IMR-90 (cell line): ENCODE data around the gene CALR3. TPM values are rescaled to one million over a fixed set of nuclear protein-coding genes. Genes with fewer than 3 reads are reported as not detected.

ENCODE experiments used
- ATAC-seq: fragments of 200-7000 bp; cut with Tn5 transposase; 2 replicates; pipeline ENCODE4 v1.9.1; 2020; ENCODE audit warnings: low read depth, mild to moderate bottlenecking, moderate library complexity
- BruUV-seq: library from RNA; stranded (reverse); fragments of 400-500 nt; replicated peaks from 2 replicates; lab custom pipeline; 2021; lab: Mats Ljungman, UMichigan
- CTCF ChIA-PET: fragments of 300-600 bp; formaldehyde crosslinking; extraction: SDS; loops from one replicate; lab custom pipeline; 2021; ENCODE audit warnings: antibody characterized with exemption; lab: Yijun Ruan, JAX
- POLR2A ChIA-PET: fragments of 300-600 bp; sonication (Branson Sonifier 250); formaldehyde crosslinking; loops from one replicate; lab custom pipeline; 2022; ENCODE audit warnings: antibody characterized with exemption; ENCODE audit not compliant: unreplicated experiment; lab: Charles Lee
- DNase-seq: peaks from one replicate; pipeline ENCODE4 v3.0.0; 2013
- H2AFZ ChIP-seq: replicated peaks from 2 replicates; pipeline ENCODE3; 2013; ENCODE audit warnings: low read length, mild to moderate bottlenecking; ENCODE audit not compliant: poor library complexity
- H2AK5ac ChIP-seq: 2 replicates; pipeline ENCODE4 v1.6.1; 2013; ENCODE audit warnings: low read depth, low read length, inconsistent platforms
- H2AK9ac ChIP-seq: replicated peaks from 2 replicates; pipeline ENCODE3; 2013; ENCODE audit warnings: mild to moderate bottlenecking, low read depth, low read length, moderate library complexity; ENCODE audit not compliant: poor library complexity
- H2BK120ac ChIP-seq: 2 replicates; pipeline ENCODE4 v1.6.1; 2013; ENCODE audit warnings: low read depth, low read length, inconsistent platforms
- H2BK15ac ChIP-seq: 3 replicates; pipeline ENCODE4 v1.6.1; 2013; ENCODE audit warnings: low read depth, low read length, inconsistent platforms
- H2BK20ac ChIP-seq: 2 replicates; pipeline ENCODE4 v1.6.1; 2013; ENCODE audit warnings: low read depth, mild to moderate bottlenecking, inconsistent platforms, low read length, moderate library complexity
- H2BK5ac ChIP-seq: 2 replicates; pipeline ENCODE4 v1.6.1; 2013; ENCODE audit warnings: mild to moderate bottlenecking, low read depth, low read length, inconsistent platforms; ENCODE audit not compliant: poor library complexity, severe bottlenecking
- H3K14ac ChIP-seq: replicated peaks from 2 replicates; pipeline ENCODE4 v1.6.1; 2013; ENCODE audit warnings: low read depth, low read length, inconsistent platforms
- H3K18ac ChIP-seq: 2 replicates; pipeline ENCODE4 v1.6.1; 2013; ENCODE audit warnings: low read depth, low read length, control low read depth
- H3K23ac ChIP-seq: 2 replicates; pipeline ENCODE4 v1.6.1; 2013; ENCODE audit warnings: low read depth, low read length, inconsistent platforms
- H3K27ac ChIP-seq: 2 replicates; pipeline ENCODE4 v1.5.1; 2013; ENCODE audit warnings: mild to moderate bottlenecking, control low read depth, low read length; ENCODE audit not compliant: insufficient read depth
- H3K27me3 ChIP-seq: 2 replicates; pipeline ENCODE4 v1.6.1; 2013; ENCODE audit warnings: low read length; ENCODE audit not compliant: control insufficient read depth, insufficient read depth
- H3K36me3 ChIP-seq: 2 replicates; pipeline ENCODE4 v1.6.1; 2013; ENCODE audit warnings: low read length, mixed read lengths; ENCODE audit not compliant: control insufficient read depth, insufficient read depth
- H3K4ac ChIP-seq: 2 replicates; pipeline ENCODE4 v1.6.1; 2013; ENCODE audit warnings: low read depth, low read length, inconsistent platforms
- H3K4me1 ChIP-seq: 2 replicates; pipeline ENCODE4 v1.6.1; 2013; ENCODE audit warnings: low read length, mixed read lengths; ENCODE audit not compliant: control insufficient read depth, insufficient read depth
- H3K4me2 ChIP-seq: 2 replicates; pipeline ENCODE4 v1.6.1; 2013; ENCODE audit warnings: low read depth, mild to moderate bottlenecking, control low read depth, low read length, moderate library complexity
- H3K4me3 ChIP-seq: 2 replicates; pipeline ENCODE4 v1.5.1; 2013; ENCODE audit warnings: low read depth, mild to moderate bottlenecking, control low read depth, low read length, moderate library complexity; ENCODE audit not compliant: insufficient read depth
- H3K56ac ChIP-seq: 2 replicates; pipeline ENCODE4 v1.6.1; 2013; ENCODE audit warnings: low read length, inconsistent platforms; ENCODE audit not compliant: insufficient read depth; ENCODE audit errors: extremely low read depth
- H3K79me1 ChIP-seq, 2 experiments: 2 replicates each; pipeline ENCODE4 v1.6.1; 2013; ENCODE audit warnings: low read length in 2 of 2, inconsistent platforms in 1 of 2, low read depth in 1 of 2
- H3K9ac ChIP-seq: 2 replicates; pipeline ENCODE4 v1.6.1; 2013; ENCODE audit warnings: low read depth, low read length, control low read depth
- H3K9me1 ChIP-seq: 2 replicates; pipeline ENCODE4 v1.6.1; 2013; ENCODE audit warnings: low read length, inconsistent platforms; ENCODE audit not compliant: insufficient read depth
- H3K9me3 ChIP-seq: 2 replicates; pipeline ENCODE4 v1.6.1; 2013; ENCODE audit warnings: low read length; ENCODE audit not compliant: control insufficient read depth, insufficient read depth
- H4K20me1 ChIP-seq: 2 replicates; pipeline ENCODE4 v1.6.1; 2013; ENCODE audit warnings: low read length, inconsistent platforms; ENCODE audit not compliant: insufficient read depth
- H4K5ac ChIP-seq: 2 replicates; pipeline ENCODE4 v1.6.1; 2013; ENCODE audit warnings: mild to moderate bottlenecking, low read depth, low read length, control low read depth
- H4K8ac ChIP-seq, 2 experiments: 2 replicates each; pipeline ENCODE4 v1.6.1; 2013; ENCODE audit warnings: low read depth in 2 of 2, low read length in 2 of 2, control low read depth in 1 of 2, inconsistent platforms in 1 of 2
- H4K91ac ChIP-seq: 2 replicates; pipeline ENCODE4 v1.6.1; 2013; ENCODE audit warnings: low read depth, low read length, inconsistent platforms; ENCODE audit not compliant: insufficient read depth
- CEBPB ChIP-seq: IDR thresholded peaks from 2 replicates; pipeline ENCODE4 v1.6.1; 2012; ENCODE audit warnings: low read depth, low read length, improper control_type of control experiment
- MAFK ChIP-seq: IDR thresholded peaks from 2 replicates; pipeline ENCODE4 v1.6.1; 2012; ENCODE audit warnings: low read depth, low read length, improper control_type of control experiment
- MAZ ChIP-seq: IDR thresholded peaks from 2 replicates; pipeline ENCODE4 v1.6.1; 2012; ENCODE audit warnings: low read depth, mild to moderate bottlenecking, low read length, improper control_type of control experiment, moderate library complexity, borderline replicate concordance
- MXI1 ChIP-seq: IDR thresholded peaks from 2 replicates; pipeline ENCODE4 v1.6.1; 2012; ENCODE audit warnings: low read depth, mild to moderate bottlenecking, low read length, moderate library complexity, borderline replicate concordance
- NFE2L2 ChIP-seq: fragments of 150-350 bp; IDR thresholded peaks from 2 replicates; pipeline ENCODE4 v1.6.1; 2016; ENCODE audit warnings: low read depth, mild to moderate bottlenecking, low read length
- RCOR1 ChIP-seq: IDR thresholded peaks from 2 replicates; pipeline ENCODE4 v1.6.1; 2012; ENCODE audit warnings: mild to moderate bottlenecking, low read length, improper control_type of control experiment; ENCODE audit not compliant: insufficient replicate concordance
- SMC3 ChIP-seq: fragments of 150-350 bp; IDR thresholded peaks from 2 replicates; pipeline ENCODE4 v1.6.1; 2016; ENCODE audit warnings: low read depth, mild to moderate bottlenecking, antibody characterized with exemption, low read length, moderate library complexity
- WGBS, 2 experiments: methylation state at CpG; one replicate each; pipeline versions ENCODE4 v1.1.5 to v1.1.7; 2013; ENCODE audit warnings: missing lambda C conversion rate in 2 of 2; ENCODE audit not compliant: insufficient read length in 1 of 2; ENCODE audit errors: extremely low coverage in 2 of 2; 5-methylcytosine and 5-hydroxymethylcytosine counted together
- dilution Hi-C: fragments of 300-500 bp; cut with HindIII; formaldehyde crosslinking; loops from one replicate; pipeline ENCODE4 v1.14.3; 2018; ENCODE audit warnings: low sequenced_read_pairs; ENCODE audit not compliant: unreplicated experiment
- in situ Hi-C: fragments of 300-500 bp; cut with MboI; formaldehyde crosslinking; loops from 3 replicates; pipeline ENCODE4 v1.14.3; 2019; ENCODE audit warnings: low sequenced_read_pairs, inconsistent platforms, mixed read lengths
- intact Hi-C: fragments of 100-400 bp; cut with micrococcal nuclease; formaldehyde crosslinking; loops from 2 replicates; pipeline ENCODE4 v1.10.0; 2022
- polyA plus RNA-seq, 3 experiments: library from polyadenylated mRNA; depleted of rRNA; stranded (reverse); fragments of >200 nt; gene quantifications; 2 replicates each; pipeline ENCODE4 v1.2.3, GENCODE V29; 2012; ENCODE audit warnings: low replicate concordance in 1 of 3
- total RNA-seq: library from RNA; depleted of rRNA; stranded (reverse); fragments of >200 nt; gene quantifications from 2 replicates; pipeline ENCODE4 v1.2.3, GENCODE V29; 2012
- TF ChIP-seq, protein P1 (sequence below): fragments of 150-350 bp; IDR thresholded peaks from 2 replicates; pipeline ENCODE4 v1.6.1; 2017; ENCODE audit warnings: mild to moderate bottlenecking, antibody characterized with exemption, low read length, low read depth
- TF ChIP-seq, protein P2 (sequence below): conservative IDR thresholded peaks from 2 replicates; pipeline ENCODE4 v1.5.1; 2012; ENCODE audit warnings: mild to moderate bottlenecking, low read depth, low read length, improper control_type of control experiment

The CALR3 gene
- total and polyA plus RNA-seq, 2 of the 4 experiments (the other 2 are of a cell fraction), result not detected

DNA sequence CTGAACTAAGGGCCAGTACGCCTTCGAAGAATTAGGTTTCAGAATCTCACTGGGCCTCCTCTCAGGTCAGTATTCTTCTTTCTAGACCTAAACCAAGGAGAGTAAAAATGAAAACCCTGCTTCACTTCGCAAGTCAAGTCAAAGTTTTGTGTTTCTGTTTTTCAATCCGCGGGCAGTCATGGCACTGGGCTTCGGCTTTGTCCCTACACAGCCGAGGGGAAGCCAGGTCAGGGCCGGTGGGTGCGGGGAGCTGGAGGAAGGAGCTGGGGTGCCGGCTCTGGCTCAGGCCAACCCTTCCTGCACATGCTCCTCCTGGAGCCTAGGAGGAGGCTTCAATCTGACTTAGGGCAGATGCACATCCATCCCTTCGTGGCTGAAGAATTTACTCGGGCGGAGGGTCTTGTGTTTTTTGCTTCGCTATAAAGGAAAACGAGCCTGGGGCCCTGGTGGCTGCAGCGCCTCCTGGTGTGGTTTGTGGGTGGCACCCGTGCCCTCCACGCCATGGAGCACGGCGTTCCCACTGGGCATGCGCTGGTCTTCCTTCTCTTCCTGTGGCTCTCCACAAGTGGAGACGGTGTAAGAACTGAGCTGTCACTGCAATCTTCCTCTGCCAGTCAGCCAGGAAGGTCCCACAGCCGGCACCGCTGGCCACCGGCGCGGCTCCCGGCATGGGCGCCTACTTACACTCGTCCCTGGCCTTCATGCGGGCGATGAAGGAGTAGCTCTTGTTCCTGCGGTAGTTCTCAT is 22.7 kb upstream of the CALR3 start:
- no peak overlapping the region for H3K4ac ChIP-seq
- no peaks in the 10 kb centered on the region for H3K27me3 ChIP-seq
- H3K36me3 ChIP-seq, result peaks cover 68% of the 10 kb centered on the region
- no peak overlapping the region for H4K8ac ChIP-seq
- TF ChIP-seq SMC3 (no peak), CEBPB (no peak), MXI1 (no peak), RCOR1 (no peak), MAFK (no peak), MAZ (no peak), NFE2L2 (no peak)
- TF ChIP-seq, protein P1, sequence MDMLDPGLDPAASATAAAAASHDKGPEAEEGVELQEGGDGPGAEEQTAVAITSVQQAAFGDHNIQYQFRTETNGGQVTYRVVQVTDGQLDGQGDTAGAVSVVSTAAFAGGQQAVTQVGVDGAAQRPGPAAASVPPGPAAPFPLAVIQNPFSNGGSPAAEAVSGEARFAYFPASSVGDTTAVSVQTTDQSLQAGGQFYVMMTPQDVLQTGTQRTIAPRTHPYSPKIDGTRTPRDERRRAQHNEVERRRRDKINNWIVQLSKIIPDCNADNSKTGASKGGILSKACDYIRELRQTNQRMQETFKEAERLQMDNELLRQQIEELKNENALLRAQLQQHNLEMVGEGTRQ, result no peak
- TF ChIP-seq, protein P2, sequence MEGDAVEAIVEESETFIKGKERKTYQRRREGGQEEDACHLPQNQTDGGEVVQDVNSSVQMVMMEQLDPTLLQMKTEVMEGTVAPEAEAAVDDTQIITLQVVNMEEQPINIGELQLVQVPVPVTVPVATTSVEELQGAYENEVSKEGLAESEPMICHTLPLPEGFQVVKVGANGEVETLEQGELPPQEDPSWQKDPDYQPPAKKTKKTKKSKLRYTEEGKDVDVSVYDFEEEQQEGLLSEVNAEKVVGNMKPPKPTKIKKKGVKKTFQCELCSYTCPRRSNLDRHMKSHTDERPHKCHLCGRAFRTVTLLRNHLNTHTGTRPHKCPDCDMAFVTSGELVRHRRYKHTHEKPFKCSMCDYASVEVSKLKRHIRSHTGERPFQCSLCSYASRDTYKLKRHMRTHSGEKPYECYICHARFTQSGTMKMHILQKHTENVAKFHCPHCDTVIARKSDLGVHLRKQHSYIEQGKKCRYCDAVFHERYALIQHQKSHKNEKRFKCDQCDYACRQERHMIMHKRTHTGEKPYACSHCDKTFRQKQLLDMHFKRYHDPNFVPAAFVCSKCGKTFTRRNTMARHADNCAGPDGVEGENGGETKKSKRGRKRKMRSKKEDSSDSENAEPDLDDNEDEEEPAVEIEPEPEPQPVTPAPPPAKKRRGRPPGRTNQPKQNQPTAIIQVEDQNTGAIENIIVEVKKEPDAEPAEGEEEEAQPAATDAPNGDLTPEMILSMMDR, result 0 out of 2 replicates have a peak, but pooled peaks have one; percentile 7
- intact Hi-C loops (no loop called here), in situ Hi-C loops (no loop called here), dilution Hi-C loops (no loop called here)
- no peak overlapping the region for H2BK15ac ChIP-seq
- no peak overlapping the region for H3K23ac ChIP-seq
- no peak overlapping the region for H3K9ac ChIP-seq
- no TSS peak for BruUV-seq
- peaks cover 6% of the 10 kb centered on the region; the same call in 1 of the 2 replicates for H4K20me1 ChIP-seq
- H3K56ac ChIP-seq, result no peak overlapping the region
- H3K4me3 ChIP-seq, result no peak overlapping the region
- H3K4me1 ChIP-seq, result no peaks in the 10 kb centered on the region
- no peak overlapping the region for H2BK5ac ChIP-seq
- H2BK20ac ChIP-seq, result no peak overlapping the region
- no peak overlapping the region for H3K4me2 ChIP-seq
- no peak overlapping the region for H2AK9ac ChIP-seq
- H3K27ac ChIP-seq, result no peak overlapping the region
- no peak overlapping the region for H2AK5ac ChIP-seq
- no peak overlapping the region for H4K5ac ChIP-seq
- no peak overlapping the region for H4K91ac ChIP-seq
- CTCF ChIA-PET, result no interaction called here
- DNase-seq (no peak), ATAC-seq (no peak)
- 91% methylated on average over 21 of the region's 33 CpGs; no CpG with 5 or more reads in 1 of the 2 experiments for WGBS, 2 experiments
- no peak overlapping the region for H2BK120ac ChIP-seq
- H2AFZ ChIP-seq, result no peak overlapping the region
- H3K18ac ChIP-seq, result no peak overlapping the region
- no peaks in the 10 kb centered on the region for H3K9me1 ChIP-seq
- POLR2A ChIA-PET, result no interaction called here
- H3K9me3 ChIP-seq, result no peaks in the 10 kb centered on the region
- H3K14ac ChIP-seq, result no peak overlapping the region
- H3K79me1 ChIP-seq, result peaks cover 3 to 13% of the 10 kb centered on the region in 2 experiments; a peak in 3 of 4 replicates
